Keratinocyte (primary cell): ENCODE results near the gene OR2T2.
"Not testable (repeated sequence)": the region's sequence is repeated elsewhere in the genome, so short reads cannot be mapped to it uniquely, and the experiment has no call there.

Experiments
- CTCF ChIP-seq, 3 experiments: IDR thresholded peaks in 1 of 3; conservative IDR thresholded peaks in 1 of 3; optimal IDR thresholded peaks in 1 of 3; 2 replicates in 2 of 3; 3 replicates in 1 of 3; pipeline versions ENCODE3 to v1.5.1; 2011; ENCODE audit warnings: low read length in 3 of 3, mild to moderate bottlenecking in 3 of 3, moderate library complexity in 2 of 3, control low read depth in 1 of 3, inconsistent platforms in 1 of 3; ENCODE audit not compliant: insufficient read depth in 2 of 3; ENCODE audit errors: extremely low read depth in 1 of 3
- EZH2 ChIP-seq: IDR thresholded peaks from one replicate; pipeline ENCODE4 v1.6.1; 2012; ENCODE audit warnings: inconsistent platforms, mild to moderate bottlenecking, low read length, moderate library complexity

DNA sequence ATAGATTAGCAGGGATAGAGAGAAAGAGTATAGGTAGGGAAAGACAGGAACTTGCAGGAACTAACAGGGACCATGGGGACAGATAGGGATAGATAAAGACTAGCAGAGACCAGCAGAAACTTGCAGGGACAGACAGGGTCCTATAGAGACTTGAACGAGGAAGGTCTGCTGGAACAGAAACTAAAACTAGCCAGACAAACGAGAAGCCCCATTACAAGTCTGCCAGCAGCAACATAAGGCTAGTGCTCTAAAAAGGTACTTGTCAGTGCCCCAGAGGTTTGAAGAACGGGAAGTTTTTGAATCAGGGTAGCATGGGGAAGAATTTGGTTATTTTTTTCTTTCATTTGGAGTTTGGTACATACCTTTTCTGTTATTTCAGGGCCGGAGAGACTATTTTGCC lies 13.2 kb upstream of the OR2T2 start:
- not testable (repeated sequence) for TF ChIP-seq CTCF (optimal IDR thresholded peaks at IDR 0.05 in 1 of 3, IDR thresholded peaks at IDR 0.05 in 1 of 3, conservative IDR thresholded peaks at IDR 0.05 in 1 of 3; ENCODE audit: extremely low read depth in 1 of 3, insufficient read depth in 2 of 3, low read length in 3 of 3); EZH2
